GOT3 (cell line): ENCODE data around the gene TBC1D19.

Source experiments
- DNase-seq: peaks from one replicate; lab custom pipeline; 2025; ENCODE audit warnings: mixed read lengths; lab: John Stamatoyannopoulos, UW

TBC1D19 gene

DNA sequence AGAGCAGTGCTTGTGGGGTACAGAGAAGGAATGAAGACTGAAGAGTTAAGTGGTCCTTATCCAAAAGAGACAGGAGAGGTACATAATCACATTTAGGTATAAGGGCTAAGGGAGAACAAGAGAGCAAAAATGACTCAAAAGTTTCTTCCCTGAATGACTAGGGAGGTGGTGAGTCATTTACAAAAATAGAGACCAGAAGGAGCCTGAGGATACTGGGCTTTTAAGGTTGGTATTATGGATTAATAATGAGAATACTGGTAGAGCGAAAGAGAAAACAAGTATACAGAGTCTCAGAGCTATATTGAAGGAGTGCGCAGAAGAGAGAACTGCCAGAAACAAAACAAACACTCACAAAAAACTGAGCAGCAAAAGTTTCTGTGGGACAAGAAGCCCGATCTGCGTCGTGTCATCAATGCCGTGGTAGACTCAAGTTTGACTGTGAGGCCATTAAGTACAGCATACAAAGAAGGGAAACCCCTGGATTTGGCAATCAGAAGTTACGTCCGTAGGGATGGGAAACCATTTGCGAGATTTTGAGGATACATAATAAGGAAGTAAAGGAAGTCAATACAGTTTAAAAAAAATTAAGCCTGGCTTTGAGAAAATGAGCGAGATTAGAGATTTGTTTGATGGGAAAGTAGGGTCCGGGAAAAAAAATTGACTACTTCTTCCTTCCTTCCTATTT, 147.6 kb downstream of the TBC1D19 start:
- no peak for DNase-seq

DNA sequence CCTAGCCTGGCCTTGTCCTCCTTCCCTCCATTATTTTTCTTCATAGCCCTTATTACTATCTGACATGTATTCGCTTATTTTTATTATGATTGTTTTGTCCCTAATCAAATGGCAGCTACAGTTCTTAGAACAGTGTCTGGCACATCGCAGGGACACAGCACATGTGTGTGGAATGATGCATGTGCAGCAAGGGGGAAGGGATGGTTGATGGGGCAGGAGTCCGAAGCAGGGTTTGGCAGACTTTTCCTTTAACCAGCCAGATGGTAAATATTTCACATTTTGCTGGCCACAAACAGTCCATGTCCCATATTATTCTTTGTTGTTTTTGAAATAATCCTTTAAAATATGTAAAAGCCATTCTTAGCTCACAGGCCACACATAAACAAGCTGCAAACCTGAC, 148.5 kb downstream of the TBC1D19 start:
- DNase-seq = no peak

DNA sequence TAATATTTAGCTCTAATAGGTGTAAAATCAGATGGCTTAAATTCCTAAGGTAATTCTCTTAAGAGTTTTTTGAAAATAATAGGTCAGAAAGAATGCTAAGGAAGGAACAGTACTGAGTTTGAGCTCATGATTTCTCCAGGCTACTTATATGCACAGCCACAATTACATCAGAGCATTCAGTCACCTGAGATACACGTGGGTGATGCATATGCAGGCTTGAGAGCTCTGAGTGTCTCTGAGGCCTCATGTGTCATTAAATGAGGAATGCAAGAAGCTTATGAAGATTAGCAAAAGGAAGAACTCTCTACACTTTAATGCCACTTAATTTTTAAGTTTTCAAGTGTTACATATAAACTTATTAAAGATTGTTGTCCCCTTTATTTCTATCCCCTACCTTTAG, 152.7 kb downstream of the TBC1D19 start:
- no peak for DNase-seq

DNA sequence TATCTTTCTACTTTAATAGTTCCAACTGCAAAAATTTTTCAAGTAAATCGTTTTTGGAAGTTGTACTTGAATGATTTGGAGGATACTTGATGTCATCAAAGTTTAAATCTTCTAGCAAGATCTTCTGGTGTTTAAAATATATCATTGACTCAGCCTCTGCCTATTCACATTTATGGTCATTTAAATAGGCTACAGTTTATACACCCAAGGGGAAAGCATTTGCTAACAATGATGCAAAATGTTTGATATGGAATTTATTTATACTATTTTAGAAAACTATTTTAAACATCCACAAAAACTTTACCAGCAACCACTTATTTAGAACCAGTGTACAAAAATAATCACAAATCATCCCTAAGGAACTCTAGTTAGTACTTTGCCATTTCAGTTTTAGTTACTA, 153.5 kb downstream of the TBC1D19 start:
- no peak for DNase-seq

DNA sequence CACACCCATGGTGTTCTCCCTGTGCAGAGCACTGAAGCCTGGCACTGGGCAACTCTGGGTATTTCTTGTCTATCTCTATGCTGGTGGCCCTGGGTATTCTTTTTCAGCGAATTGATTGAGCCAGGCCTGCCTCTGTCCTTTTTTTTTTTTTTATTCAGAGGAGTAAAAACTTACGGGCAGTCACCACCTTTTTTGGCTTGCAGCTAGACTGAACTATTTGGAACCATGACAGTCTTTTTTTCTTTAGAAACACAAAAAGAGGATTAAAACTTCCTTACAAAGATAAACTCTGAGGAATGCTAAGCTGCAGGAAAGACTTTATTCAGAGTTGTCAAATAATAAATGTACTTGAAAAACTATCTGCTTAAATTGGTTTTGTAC, 157.6 kb downstream of the TBC1D19 start:
- DNase-seq = no peak

DNA sequence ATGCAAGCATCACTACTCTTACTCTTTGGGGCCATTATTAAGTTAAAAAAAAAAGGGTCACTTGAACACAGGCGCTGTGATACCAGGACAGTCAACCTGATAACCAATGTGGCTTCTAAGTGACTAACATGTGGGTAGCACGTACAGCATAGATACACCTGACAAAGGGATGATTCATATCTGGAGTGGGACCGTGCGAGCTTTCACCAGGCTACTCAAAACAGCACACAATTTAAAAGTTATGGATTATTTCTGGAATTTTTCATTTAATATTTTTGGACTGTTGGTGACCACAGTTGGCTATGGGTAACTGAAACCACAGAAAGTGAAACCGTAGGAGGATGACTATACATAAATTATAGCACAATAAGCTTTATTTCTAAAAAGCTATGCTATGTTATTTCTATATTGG, 162.9 kb downstream of the TBC1D19 start:
- no peak for DNase-seq

DNA sequence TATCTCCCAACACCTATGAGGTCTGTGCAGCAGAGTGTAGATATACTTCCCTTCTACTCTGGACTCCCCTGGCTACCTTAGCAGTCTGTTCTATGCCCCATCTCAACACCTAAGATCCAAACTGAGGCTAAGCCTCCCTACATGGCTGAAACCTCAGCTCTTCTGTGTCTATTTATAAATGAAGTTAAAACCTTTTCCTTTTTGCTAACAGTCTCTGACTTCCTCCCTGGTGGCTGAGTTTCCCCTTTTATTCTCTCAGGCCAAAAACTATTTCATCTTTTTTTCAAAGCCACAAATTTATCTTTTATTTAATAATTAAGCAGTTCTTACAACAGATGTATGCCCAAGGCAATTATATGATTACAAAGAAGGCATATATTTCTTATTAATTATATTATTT, 164.9 kb downstream of the TBC1D19 start:
- no peak for DNase-seq

DNA sequence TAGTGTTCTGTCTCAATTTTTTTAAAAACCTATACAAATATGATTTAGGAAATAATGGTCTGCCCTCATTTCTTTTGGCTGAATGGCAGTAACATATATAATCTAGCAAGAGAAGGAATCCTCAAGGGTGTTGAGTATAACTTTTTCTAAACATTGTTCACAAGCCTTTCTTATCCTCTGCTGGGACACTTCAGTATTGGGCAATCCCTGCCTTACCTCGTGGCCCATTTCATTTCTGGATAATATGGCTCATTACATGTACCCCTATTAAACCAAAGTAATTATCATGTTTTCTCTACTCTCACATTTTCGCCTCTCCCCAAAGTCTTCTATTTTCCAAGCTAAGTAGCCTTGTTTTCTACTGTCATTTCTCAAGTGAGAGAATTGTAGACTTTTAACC, 166.0 kb downstream of the TBC1D19 start:
- DNase-seq = no peak

DNA sequence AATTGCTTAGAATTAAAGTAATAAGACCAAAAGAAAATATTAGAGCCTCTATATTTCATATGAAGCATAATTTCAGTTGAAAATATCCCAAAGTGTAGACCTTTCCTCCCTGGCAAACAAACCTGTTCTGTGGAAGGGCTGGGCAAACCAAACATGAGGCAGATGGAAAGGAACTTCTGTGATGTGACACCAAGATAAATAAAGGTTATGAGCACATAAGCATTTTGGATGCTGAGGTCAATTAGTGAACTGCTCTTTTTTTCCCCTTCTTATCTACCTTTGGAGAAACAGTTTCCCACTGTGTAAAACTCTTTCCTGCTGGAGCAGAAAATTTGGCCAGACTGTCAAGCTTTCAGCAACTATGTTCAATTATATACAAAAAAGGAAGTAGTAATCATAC, 167.1 kb downstream of the TBC1D19 start:
- DNase-seq = no peak

DNA sequence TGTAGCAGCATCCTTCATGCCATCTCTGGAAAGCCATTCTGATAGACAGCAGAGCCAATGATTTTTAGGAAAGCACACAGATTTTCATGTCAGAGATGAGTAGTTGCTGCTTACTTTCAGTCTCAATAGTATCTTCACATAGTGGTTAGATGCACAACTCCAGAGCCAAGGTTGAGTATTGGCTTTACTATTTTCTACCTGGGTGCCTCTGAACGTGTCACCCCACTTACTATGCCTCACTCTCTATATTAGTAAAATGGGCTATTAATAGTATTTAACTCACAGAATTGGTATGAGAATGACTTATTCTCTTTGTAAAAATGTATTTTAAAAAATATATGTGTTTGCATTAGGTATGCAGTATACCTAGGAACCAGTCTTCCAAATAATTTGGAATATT, 168.0 kb downstream of the TBC1D19 start:
- DNase-seq = no peak

DNA sequence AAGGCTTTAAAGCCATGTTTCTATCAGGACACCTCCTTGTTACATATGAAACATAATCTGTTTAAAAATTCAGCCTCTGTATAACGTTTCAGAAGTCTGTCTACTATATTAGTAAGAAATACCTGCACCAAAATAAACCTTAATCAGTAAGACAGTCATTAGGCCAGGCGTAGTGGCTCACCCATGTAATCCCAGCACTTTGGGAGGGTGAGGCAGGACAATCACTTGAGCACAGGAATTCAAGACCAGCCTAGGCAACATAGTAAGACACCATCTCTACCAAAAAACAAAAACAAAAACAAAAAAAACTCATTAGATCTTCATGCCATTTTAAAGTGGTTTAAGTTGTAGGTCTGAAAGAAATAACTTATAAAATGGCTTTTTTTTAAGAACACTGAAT, 169.3 kb downstream of the TBC1D19 start:
- DNase-seq = no peak

DNA sequence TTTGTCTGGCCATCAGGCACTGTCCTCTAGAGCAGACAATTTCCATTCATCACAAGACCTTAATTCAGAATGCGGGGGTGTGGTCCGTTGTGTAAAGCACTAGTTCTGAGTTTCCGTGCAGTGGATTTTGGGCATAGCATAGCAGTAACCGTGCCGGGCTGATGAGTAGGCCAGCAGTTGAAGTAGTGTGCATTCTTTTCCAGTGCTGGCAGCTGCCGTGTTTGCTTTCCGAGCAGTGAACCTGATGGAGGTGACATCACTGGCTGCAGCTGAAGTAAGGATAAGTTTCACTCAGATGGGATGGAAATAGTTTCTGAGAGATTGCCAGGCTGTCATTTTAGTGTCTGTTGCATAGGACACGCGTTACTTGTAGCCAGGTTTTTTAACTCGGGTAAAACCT, 169.7 kb downstream of the TBC1D19 start:
- DNase-seq = no peak

DNA sequence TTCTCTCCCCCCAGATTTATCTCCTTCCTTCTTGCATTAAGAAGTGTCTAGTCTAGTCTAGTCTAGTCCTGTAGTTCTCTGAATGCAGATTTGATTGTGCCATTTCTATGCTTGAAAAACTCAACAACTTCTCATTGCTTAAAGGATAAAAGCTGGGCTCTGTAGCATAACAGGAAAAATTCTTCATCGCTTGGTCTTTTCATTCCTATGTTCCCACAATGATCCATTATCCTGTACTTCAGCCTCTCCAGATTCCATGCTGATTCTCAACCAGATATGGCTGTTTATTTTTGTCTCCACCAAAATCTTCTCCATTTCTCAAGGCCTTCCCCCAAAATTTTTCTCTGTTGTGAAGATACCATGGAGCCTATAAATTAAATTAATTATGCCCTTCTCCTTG, 173.9 kb downstream of the TBC1D19 start:
- DNase-seq = no peak

DNA sequence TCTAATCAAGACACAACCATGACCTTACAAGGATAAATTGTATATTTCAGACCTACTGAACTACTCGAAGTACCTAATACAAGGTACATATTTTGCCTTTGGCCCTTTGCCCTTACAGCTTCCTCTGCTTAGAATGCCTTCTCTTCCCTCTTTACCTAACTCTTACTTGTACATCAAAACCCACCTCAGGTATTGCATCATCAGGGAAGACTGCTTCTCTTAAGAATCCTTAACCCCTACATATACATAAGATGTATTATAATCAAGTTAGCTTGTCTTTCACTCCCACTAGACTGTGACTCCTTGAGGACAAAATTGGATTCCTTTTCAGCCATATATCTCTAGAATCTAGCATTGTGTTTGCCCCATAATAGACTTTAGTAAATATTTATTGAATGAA, 175.0 kb downstream of the TBC1D19 start:
- DNase-seq = no peak

DNA sequence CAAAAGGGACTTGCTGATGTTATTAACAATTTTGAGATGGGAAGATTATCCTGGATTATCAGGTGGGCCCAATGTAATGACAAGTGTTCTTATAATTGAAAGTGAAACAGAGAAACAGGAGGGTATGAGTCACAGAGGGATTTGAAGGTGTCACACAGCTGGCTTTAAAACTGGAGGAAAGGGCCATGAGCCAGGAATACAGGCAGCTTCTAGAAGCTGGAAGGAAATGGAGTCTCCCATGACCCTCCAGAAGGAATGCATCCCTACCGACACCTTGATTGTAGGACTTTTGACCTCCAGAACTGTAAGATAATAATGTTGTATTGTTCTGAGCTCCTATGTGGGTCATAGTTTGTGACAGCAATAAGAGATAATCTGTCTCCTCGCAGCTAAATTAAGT, 178.8 kb downstream of the TBC1D19 start:
- no peak for DNase-seq

DNA sequence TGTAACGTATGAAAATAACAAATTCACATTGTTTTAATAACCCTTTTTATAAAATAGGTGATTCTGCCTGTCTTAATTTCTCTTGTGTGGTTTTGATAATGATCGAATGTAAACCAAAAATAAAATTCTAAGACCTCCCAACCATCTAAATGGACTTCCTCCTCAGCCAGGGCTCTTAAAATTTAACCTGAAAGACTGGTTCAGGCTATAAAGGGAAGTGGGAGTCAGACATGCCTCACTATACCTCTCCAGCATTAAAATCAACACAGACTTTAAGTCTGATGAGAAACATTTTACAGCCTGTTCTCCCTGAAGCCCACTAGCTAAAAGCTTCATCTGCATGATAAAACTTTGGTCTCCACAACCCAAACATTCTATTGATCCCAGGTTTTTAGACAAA, 179.2 kb downstream of the TBC1D19 start:
- DNase-seq = no peak

DNA sequence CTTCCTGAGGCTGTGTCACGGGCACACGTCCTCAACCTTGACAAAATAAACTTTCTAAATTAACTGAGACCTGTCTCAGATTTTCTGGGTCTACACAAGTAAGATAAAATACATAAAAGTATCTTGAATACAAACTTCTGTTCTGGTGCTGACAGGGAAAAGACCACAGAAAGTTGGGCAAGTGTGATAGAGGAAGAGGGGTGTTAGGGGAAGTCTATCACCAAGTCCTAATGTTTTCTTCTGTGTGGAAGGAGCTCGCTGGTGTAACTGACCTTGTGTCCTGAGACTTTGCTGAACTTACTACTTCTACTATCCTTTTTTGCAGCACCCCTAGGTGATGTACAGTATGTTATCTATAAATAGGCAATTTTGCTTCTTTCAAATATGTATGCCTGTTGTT, 179.8 kb downstream of the TBC1D19 start:
- no peak for DNase-seq

DNA sequence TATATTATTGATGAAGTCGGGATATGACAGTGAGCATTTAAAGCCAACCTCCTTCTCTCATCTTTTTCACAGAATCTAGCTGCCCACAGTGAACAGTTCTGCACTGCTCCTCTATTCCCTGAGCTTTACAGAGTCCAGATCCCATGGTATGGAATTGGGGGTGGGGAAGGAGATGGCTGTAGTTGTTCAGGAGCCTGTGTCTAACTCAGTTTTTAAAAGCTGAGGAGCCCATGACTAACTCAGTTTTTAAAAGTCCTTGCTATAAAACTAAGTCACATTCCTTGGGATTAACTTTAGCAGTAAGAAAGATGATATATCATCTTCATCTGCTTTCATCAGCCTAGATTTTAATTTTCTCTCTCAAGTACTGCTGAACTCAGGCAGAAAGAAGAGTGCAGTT, 180.3 kb downstream of the TBC1D19 start:
- DNase-seq = no peak

DNA sequence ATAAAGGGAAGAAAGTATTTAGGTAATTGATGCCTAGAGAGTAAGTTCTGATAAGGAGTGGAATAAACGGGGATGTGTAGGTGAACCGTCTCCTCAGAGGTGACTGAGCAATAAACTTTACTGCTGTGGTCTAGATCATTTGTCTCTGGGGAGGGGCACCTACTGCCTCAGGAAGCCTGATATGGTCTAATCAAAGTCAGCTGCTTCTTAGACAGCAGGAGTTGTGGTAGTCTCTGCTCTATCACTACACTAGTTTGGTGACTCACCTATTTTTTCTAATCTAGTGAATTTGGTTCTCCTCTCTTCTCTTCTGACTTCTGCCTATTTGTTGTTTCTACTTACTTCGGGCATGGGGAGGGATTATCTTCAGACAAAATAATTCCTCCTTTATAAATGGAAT, 181.6 kb downstream of the TBC1D19 start:
- DNase-seq = no peak

DNA sequence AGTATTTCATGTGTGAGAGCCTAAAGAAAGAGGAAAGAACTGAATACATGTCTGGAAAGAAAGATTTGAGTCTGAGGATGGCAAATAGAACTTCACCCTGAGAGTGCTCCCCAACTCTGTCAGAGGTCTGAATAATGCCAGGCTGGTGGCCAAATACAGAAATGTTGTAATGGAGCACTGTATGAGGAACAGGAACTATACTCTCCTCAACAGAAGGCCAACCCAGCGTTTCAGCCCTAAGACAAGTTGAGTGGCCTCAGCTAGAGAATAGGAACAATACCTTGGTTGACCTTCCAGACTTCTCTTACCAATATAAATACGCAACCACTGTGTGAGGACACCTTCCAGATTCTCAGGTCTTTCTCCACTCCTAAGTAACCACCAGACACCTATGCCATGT, 182.3 kb downstream of the TBC1D19 start:
- DNase-seq = no peak

DNA sequence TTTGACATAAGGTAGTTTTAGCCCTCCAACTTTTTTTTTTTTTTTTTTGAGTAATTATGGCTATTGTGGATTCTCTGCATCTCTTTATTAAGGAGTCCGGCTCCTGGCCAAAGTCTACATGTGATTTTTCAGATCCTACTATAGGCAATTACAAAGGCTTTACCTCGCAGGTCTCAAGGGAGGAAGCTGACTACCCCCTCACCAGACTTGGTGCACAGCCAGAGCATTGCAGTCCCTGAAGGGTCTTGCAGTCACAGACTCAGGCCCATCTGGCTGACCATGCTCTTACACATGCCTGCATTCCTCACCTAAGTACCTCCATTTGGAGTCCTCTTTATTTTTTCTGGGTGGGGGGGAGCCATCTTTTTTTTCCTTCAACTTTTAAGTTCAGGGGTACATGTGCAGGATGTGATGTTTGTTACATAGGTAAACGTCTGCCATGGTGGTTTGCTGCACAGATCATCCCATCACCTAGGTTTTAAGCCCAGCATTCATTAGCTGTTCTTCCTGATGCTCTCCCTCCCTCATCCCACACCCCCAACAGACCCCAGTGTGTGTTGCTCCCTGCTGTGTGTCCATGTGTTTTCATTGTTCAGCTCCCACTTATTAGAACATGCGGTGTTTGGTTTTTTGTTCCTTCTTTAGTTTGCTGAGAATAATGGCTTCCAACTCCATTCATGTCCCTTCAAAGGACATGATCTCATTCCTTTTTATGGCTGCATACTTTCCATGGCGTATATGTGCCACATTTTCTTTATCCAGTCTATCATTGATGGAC, 188.4 kb downstream of the TBC1D19 start:
- no peak for DNase-seq

DNA sequence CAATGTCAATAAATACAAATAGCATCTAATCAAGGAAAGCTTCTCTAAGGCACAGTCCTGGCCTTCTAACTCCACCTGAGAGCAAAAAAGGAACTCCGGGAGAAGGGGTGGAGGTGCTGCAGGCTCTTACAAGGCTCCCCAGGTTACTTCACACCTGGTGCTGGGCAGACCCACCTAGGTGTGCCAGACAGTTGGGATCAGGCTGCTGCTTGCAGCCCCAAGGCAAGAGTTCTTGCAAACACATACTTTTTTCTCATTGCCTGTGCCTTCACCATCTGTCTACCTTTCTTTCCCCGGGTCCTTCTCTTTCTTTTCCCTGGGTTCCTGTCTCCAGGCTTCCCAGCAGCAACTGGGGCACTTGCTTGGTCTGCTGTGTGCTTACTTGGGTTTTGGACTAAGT, 195.3 kb downstream of the TBC1D19 start:
- no peak for DNase-seq

DNA sequence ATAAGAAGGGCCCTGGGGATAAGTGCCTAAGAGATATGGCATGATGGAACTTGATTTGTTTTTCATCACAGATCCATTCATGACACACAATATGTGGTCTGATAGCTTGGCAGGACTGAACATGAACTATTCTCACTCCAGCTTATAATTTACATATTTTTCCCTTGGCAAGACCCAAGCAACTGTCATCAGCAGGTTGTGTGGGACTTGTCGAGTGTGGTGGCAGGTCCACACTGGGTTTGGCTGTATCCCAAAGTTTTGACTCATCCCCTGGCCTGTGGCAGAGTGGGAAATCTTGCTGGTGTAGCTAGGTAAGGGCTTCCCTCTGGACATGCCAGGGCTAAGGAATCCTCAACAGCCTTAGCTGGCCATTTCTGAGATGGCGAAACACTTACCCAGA, 195.8 kb downstream of the TBC1D19 start:
- DNase-seq = no peak

DNA sequence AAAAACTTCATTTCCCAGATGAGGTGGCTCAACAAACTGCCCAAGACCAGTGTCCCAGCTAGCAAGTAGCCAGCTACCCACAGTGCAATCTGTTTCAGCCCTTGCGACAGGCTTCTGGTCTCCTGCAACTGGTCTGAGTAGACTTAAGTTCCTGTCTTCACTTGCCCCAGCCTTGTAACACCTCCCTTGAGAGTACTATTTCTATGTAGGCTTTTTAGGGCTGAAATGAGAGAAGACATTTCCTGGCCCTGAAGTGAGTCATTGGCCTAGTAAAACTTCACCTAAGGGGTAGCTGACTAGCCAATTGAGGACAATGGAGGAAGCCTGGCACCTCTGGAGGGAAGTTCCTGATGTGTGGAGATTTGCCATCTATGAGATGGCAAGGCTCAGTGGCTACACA, 196.7 kb downstream of the TBC1D19 start:
- DNase-seq = no peak
